GM10248 (cell line): ENCODE measurements around the gene TMEM42.

Source experiments
- CTCF ChIA-PET: fragments of 300-600 bp; sonication (Branson Sonifier 250); formaldehyde crosslinking; extraction: SDS; loops from one replicate; lab custom pipeline; 2021; ENCODE audit warnings: antibody characterized with exemption; lab: Yijun Ruan, JAX
- POLR2A ChIA-PET: fragments of 350-650 bp; sonication (Branson Sonifier 250); formaldehyde crosslinking; extraction: SDS; loops from one replicate; lab custom pipeline; 2020; ENCODE audit warnings: antibody characterized with exemption; lab: Yijun Ruan, JAX
- DNase-seq: peaks from one replicate; pipeline ENCODE4 v3.0.0; 2012; ENCODE audit errors: extremely low spot score
- CTCF ChIP-seq: IDR thresholded peaks from 2 replicates; pipeline ENCODE4 v1.5.1; 2012; ENCODE audit warnings: mild to moderate bottlenecking, low read depth; ENCODE audit errors: extremely low read depth, missing control alignments, control extremely low read depth

Gene TMEM42

GRCh38 chr3:44883999-44884431, 22.3 kb downstream of the TMEM42 start:
- ChIA-PET POLR2A (no interaction called here), CTCF (interaction anchor here (2.1 kb wide), 1 partner anchor 31 kb away, joined by 5 read pairs; no protein-coding TSS in a partner anchor)
- DNase-seq = no peak
- no peak for TF ChIP-seq CTCF

DNA sequence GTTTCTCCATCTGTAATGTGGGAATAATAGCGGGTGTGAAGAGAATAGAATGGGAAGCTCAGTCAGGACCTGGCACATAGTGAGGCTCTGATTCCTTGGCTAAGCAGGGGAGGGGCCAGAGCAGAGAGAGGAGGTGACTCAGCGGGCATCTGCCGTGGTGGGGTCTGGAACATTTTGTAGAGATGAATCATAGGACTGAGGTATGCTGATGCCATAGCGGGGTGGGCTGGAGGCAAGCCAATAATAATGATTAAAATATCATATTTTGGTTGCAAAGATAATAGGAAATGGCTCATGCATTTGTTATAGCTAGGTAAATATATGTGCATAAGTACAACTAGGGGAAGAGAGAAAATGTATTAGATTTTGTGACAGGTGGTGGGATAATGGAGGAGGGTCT, 23.9 kb downstream of the TMEM42 start:
- ChIA-PET POLR2A (no interaction called here), CTCF (interaction anchor here (1.4 kb wide), 1 partner anchor 28 kb away, joined by 4 read pairs; no protein-coding TSS in a partner anchor)
- no peak for TF ChIP-seq CTCF
- DNase-seq = no peak

DNA sequence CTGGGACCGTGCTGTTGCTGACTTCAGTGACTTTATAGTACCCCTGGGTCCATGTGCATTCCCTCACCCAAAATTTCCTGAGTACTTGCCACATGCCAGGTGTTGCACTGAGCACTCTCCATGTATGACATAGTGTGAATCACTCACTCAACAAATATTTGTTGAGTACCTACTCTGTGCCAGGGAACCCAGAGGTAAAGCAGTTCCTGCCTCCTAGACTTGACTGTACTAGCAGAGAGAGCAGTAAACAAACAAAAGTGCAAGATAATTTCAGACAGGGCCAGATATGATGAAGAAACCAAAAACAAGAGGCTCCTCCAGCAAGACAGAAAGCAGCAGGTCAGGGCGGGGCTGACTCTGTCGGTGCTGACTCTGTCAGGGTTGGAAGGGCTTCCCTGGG, 24.8 kb downstream of the TMEM42 start:
- CTCF ChIA-PET = interaction anchor here (4.0 kb wide), 1 partner anchor 27 kb away, joined by 25 read pairs; no protein-coding TSS in a partner anchor
- no peak for DNase-seq
- POLR2A ChIA-PET = no interaction called here
- TF ChIP-seq CTCF = no peak

GRCh38 chr3:44887101-44887500, 25.4 kb downstream of the TMEM42 start:
- DNase-seq = no peak
- POLR2A ChIA-PET = no interaction called here
- no peak for TF ChIP-seq CTCF
- CTCF ChIA-PET = interaction anchor here (4.0 kb wide), 1 partner anchor 27 kb away, joined by 25 read pairs; no protein-coding TSS in a partner anchor

DNA sequence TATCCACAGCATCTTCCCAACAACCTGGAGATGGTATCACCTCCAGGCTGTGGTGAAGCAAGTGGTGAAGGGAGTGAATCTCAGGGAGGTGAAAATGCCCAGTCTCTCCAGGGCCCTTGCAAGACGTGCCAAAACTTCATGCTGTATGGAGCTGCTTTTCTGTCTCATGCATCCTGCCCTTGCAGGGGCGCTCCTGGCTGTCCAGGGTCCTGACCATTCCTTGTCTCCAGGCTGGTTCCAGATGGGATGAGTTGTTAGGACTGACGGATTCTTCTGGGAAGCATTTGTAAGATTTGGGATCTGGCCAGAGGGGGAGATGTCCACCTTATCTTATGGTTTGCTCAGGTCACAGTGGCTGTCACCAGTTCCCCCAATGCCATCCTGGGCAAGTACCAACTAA, 28.5 kb downstream of the TMEM42 start:
- TF ChIP-seq CTCF = no peak
- ChIA-PET CTCF (interaction anchor here (1.0 to 4.0 kb wide), 2 partner anchors 24 to 49 kb away, joined by 3 to 25 read pairs; no protein-coding TSS in a partner anchor), POLR2A (no interaction called here)
- DNase-seq = no peak

- POLR2A ChIA-PET = no interaction called here
- CTCF ChIA-PET = interaction anchor here (1.0 to 4.0 kb wide), 3 partner anchors 8 to 50 kb away, joined by 3 to 25 read pairs (median 3); no protein-coding TSS in a partner anchor
- no peak for TF ChIP-seq CTCF
- DNase-seq = no peak
Observed at GRCh38 chr3:44890852-44891251, 29.1 kb downstream of the TMEM42 start.
